ENCODE measurements around the gene FAM124A. TPM values are rescaled to one million over a fixed set of nuclear protein-coding genes. Genes with fewer than 3 reads are reported as not detected.
A peak's percentile ranks its signal among the peaks of the same experiment; 100 is the strongest.

FAM124A gene
- total and polyA plus RNA-seq, 7 experiments from 2014 or later, result 0.12 to 0.85 TPM; not detected in 5

GRCh38 chr13:51251480-51251879, 29.3 kb downstream of the FAM124A start:
- ATAC-seq (no peak), DNase-seq (no peak)
- Mint-ChIP-seq H3K36me3 (no peaks in the 10 kb centered on the region), H3K27me3 (peaks cover 0 to 8% (median 0%) of the 10 kb centered on the region in 5 donors), H3K4me1 (peaks cover 0 to 7% (median 0%) of the 10 kb centered on the region in 7 donors), H3K4me3 (no peak overlapping the region), H3K9me3 (no peaks in the 10 kb centered on the region), H3K27ac (no peak overlapping the region)
- CTCF ChIA-PET, result no interaction called here
- Histone ChIP-seq H3K4me3 (ENCODE audit: low read length) (no peak overlapping the region), H3K9me3 (ENCODE audit: control insufficient read depth in 2 of 3, low read length in 3 of 3) (no peaks in the 10 kb centered on the region), H3K27ac (ENCODE audit: low read depth, low read length) (no peak overlapping the region), H3K4me1 (ENCODE audit: control insufficient read depth in 2 of 2, insufficient read depth in 2 of 2, low read length in 2 of 2) (no peaks in the 10 kb centered on the region), H3K36me3 (ENCODE audit: control insufficient read depth in 2 of 3, insufficient read depth in 3 of 3, low read length in 3 of 3) (no peaks in the 10 kb centered on the region), H3K27me3 (ENCODE audit: control insufficient read depth in 2 of 2, insufficient read depth in 2 of 2, low read length in 2 of 2) (no peaks in the 10 kb centered on the region)
- POLR2A ChIA-PET, result no interaction called here
- intact Hi-C loops (cut with micrococcal nuclease), result no loop called here

- no peak overlapping the region for H3K4me3 Mint-ChIP-seq
- peaks cover 0 to 7% (median 0%) of the 10 kb centered on the region in 7 donors for H3K4me1 Mint-ChIP-seq
- H3K27me3 Mint-ChIP-seq, result no peaks in the 10 kb centered on the region
- intact Hi-C loops (cut with micrococcal nuclease), result no loop called here
- H3K4me1 ChIP-seq (ENCODE audit: control insufficient read depth in 2 of 2, insufficient read depth in 2 of 2, low read length in 2 of 2), result no peaks in the 10 kb centered on the region
- no peak for DNase-seq
- no peak overlapping the region for H3K4me3 ChIP-seq (ENCODE audit: low read length)
- no peaks in the 10 kb centered on the region for H3K27me3 ChIP-seq (ENCODE audit: control insufficient read depth in 2 of 2, insufficient read depth in 2 of 2, low read length in 2 of 2)
- no peaks in the 10 kb centered on the region for H3K9me3 Mint-ChIP-seq
- ATAC-seq, result no peak
- CTCF ChIA-PET, result no interaction called here
- H3K36me3 ChIP-seq (ENCODE audit: control insufficient read depth in 2 of 3, insufficient read depth in 3 of 3, low read length in 3 of 3), result no peaks in the 10 kb centered on the region
- no peaks in the 10 kb centered on the region for H3K9me3 ChIP-seq (ENCODE audit: control insufficient read depth in 2 of 3, low read length in 3 of 3)
- H3K36me3 Mint-ChIP-seq, result peaks cover 0 to 2% (median 0%) of the 10 kb centered on the region in 5 donors
- no peak overlapping the region for H3K27ac ChIP-seq (ENCODE audit: low read depth, low read length)
- POLR2A ChIA-PET, result no interaction called here
- no peak overlapping the region for H3K27ac Mint-ChIP-seq
Measured at GRCh38 chr13:51252954-51253532, 30.8 kb downstream of the FAM124A start.

GRCh38 chr13:51255556-51255955, 33.4 kb downstream of the FAM124A start:
- H3K4me1 ChIP-seq (ENCODE audit: control insufficient read depth in 2 of 2, insufficient read depth in 2 of 2, low read length in 2 of 2), result no peaks in the 10 kb centered on the region
- Mint-ChIP-seq H3K4me1 (peaks cover 0 to 7% (median 0%) of the 10 kb centered on the region in 7 donors), H3K4me3 (no peak overlapping the region), H3K27ac (no peak overlapping the region), H3K9me3 (no peaks in the 10 kb centered on the region), H3K36me3 (peaks cover 0 to 2% (median 0%) of the 10 kb centered on the region in 5 donors), H3K27me3 (no peaks in the 10 kb centered on the region)
- no peaks in the 10 kb centered on the region for H3K27me3 ChIP-seq (ENCODE audit: control insufficient read depth in 2 of 2, insufficient read depth in 2 of 2, low read length in 2 of 2)
- ChIA-PET CTCF (no interaction called here), POLR2A (no interaction called here)
- ATAC-seq (no peak), DNase-seq (no peak)
- H3K36me3 ChIP-seq (ENCODE audit: control insufficient read depth in 2 of 3, insufficient read depth in 3 of 3, low read length in 3 of 3), result no peaks in the 10 kb centered on the region
- no peak overlapping the region for H3K4me3 ChIP-seq (ENCODE audit: low read length)
- no peaks in the 10 kb centered on the region for H3K9me3 ChIP-seq (ENCODE audit: control insufficient read depth in 2 of 3, low read length in 3 of 3)
- intact Hi-C loops (cut with micrococcal nuclease), result no loop called here
- H3K27ac ChIP-seq (ENCODE audit: low read depth, low read length), result no peak overlapping the region

- Mint-ChIP-seq H3K27me3 (no peaks in the 10 kb centered on the region), H3K36me3 (peaks cover 0 to 2% (median 0%) of the 10 kb centered on the region in 5 donors), H3K9me3 (no peaks in the 10 kb centered on the region), H3K4me1 (peaks cover 0 to 7% (median 0%) of the 10 kb centered on the region in 7 donors), H3K27ac (no peak overlapping the region), H3K4me3 (no peak overlapping the region)
- Histone ChIP-seq H3K27ac (ENCODE audit: low read depth, low read length) (no peak overlapping the region), H3K36me3 (ENCODE audit: control insufficient read depth in 2 of 3, insufficient read depth in 3 of 3, low read length in 3 of 3) (no peaks in the 10 kb centered on the region), H3K4me3 (ENCODE audit: low read length) (no peak overlapping the region), H3K9me3 (ENCODE audit: control insufficient read depth in 2 of 3, low read length in 3 of 3) (no peaks in the 10 kb centered on the region), H3K27me3 (ENCODE audit: control insufficient read depth in 2 of 2, insufficient read depth in 2 of 2, low read length in 2 of 2) (no peaks in the 10 kb centered on the region), H3K4me1 (ENCODE audit: control insufficient read depth in 2 of 2, insufficient read depth in 2 of 2, low read length in 2 of 2) (no peaks in the 10 kb centered on the region)
- intact Hi-C loops (cut with micrococcal nuclease), result no loop called here
- no peak for ATAC-seq
- ChIA-PET POLR2A (no interaction called here), CTCF (no interaction called here)
- no peak for DNase-seq
Measured at GRCh38 chr13:51257187-51257586, 35.0 kb downstream of the FAM124A start.

GRCh38 chr13:51258612-51259548, 36.7 kb downstream of the FAM124A start:
- H3K27ac Mint-ChIP-seq, result no peak overlapping the region
- CTCF ChIA-PET, result no interaction called here

GRCh38 chr13:51260154-51260553, 38.0 kb downstream of the FAM124A start:
- Mint-ChIP-seq H3K9me3 (no peaks in the 10 kb centered on the region), H3K4me3 (no peak overlapping the region), H3K27ac (no peak overlapping the region), H3K27me3 (no peaks in the 10 kb centered on the region), H3K36me3 (peaks cover 0 to 2% (median 0%) of the 10 kb centered on the region in 5 donors), H3K4me1 (no peaks in the 10 kb centered on the region)
- no peak overlapping the region for H3K4me3 ChIP-seq (ENCODE audit: low read length)
- no peak overlapping the region for H3K27ac ChIP-seq (ENCODE audit: low read depth, low read length)
- ChIA-PET CTCF (no interaction called here), POLR2A (no interaction called here)
- ATAC-seq (no peak), DNase-seq (no peak)
- intact Hi-C loops (cut with micrococcal nuclease), result no loop called here
- no peaks in the 10 kb centered on the region for H3K36me3 ChIP-seq (ENCODE audit: control insufficient read depth in 2 of 3, insufficient read depth in 3 of 3, low read length in 3 of 3)
- H3K9me3 ChIP-seq (ENCODE audit: control insufficient read depth in 2 of 3, low read length in 3 of 3), result no peaks in the 10 kb centered on the region
- no peaks in the 10 kb centered on the region for H3K4me1 ChIP-seq (ENCODE audit: control insufficient read depth in 2 of 2, insufficient read depth in 2 of 2, low read length in 2 of 2)
- H3K27me3 ChIP-seq (ENCODE audit: control insufficient read depth in 2 of 2, insufficient read depth in 2 of 2, low read length in 2 of 2), result no peaks in the 10 kb centered on the region

More at GRCh38 chr13:51258612-51259548, 36.7 kb downstream of the FAM124A start:
- POLR2A ChIA-PET, result no interaction called here
- no peak overlapping the region for H3K4me3 ChIP-seq (ENCODE audit: low read length)
- Mint-ChIP-seq H3K27me3 (no peaks in the 10 kb centered on the region), H3K4me3 (no peak overlapping the region), H3K36me3 (peaks cover 0 to 2% (median 0%) of the 10 kb centered on the region in 5 donors), H3K9me3 (no peaks in the 10 kb centered on the region), H3K4me1 (no peaks in the 10 kb centered on the region)
- no peaks in the 10 kb centered on the region for H3K36me3 ChIP-seq (ENCODE audit: control insufficient read depth in 2 of 3, insufficient read depth in 3 of 3, low read length in 3 of 3)
- intact Hi-C loops (cut with micrococcal nuclease), result no loop called here
- H3K4me1 ChIP-seq (ENCODE audit: control insufficient read depth in 2 of 2, insufficient read depth in 2 of 2, low read length in 2 of 2), result no peaks in the 10 kb centered on the region
- H3K9me3 ChIP-seq (ENCODE audit: control insufficient read depth in 2 of 3, low read length in 3 of 3), result no peaks in the 10 kb centered on the region
- ATAC-seq (peak; percentile 61), DNase-seq (no peak)
- no peak overlapping the region for H3K27ac ChIP-seq (ENCODE audit: low read depth, low read length)
- H3K27me3 ChIP-seq (ENCODE audit: control insufficient read depth in 2 of 2, insufficient read depth in 2 of 2, low read length in 2 of 2), result no peaks in the 10 kb centered on the region
